Hepatocyte (in vitro differentiated cells): Measurements from ENCODE around the gene CLCNKB.

Experiments
- CTCF ChIP-seq: fragments of 200-600 bp; sonication (generic); IDR thresholded peaks from 2 replicates; pipeline ENCODE4 v1.5.1; 2016; ENCODE audit warnings: antibody characterized with exemption, mild to moderate bottlenecking; ENCODE audit not compliant: poor library complexity
- EZH2 ChIP-seq: fragments of 200-600 bp; sonication (generic); IDR thresholded peaks from 2 replicates; pipeline ENCODE4 v1.6.1; 2016; ENCODE audit warnings: antibody characterized with exemption, mild to moderate bottlenecking, borderline replicate concordance
- EZH2phosphoT487 ChIP-seq: fragments of 200-600 bp; sonication (generic); IDR thresholded peaks from one replicate; pipeline ENCODE4 v1.6.1; 2018; ENCODE audit warnings: antibody characterized with exemption, mild to moderate bottlenecking, low read depth, moderate library complexity; ENCODE audit not compliant: unreplicated experiment, severe bottlenecking

- TF ChIP-seq CTCF (no peak), EZH2 (no peak), EZH2phosphoT487 (no peak)
Observed at GRCh38 chr1:16077406-16078245, 34.0 kb downstream of the CLCNKB start.
